ENCODE data around the gene TLR5.

- TF ChIP-seq CTCF (IDR thresholded peaks at IDR 0.05) (no peak), POLR2A (IDR thresholded peaks at IDR 0.05) (no peak)
Measured at GRCh38 chr1:223153177-223154119, 10.4 kb upstream of the TLR5 start.

Data from testis (tissue), 2 donors.